BE2C (cell line): ENCODE data around the gene RELN.
"Not testable (repeated sequence)": the region's sequence is repeated elsewhere in the genome, so short reads cannot be mapped to it uniquely, and the experiment has no call there.

Source experiments
- DNase-seq: peaks from one replicate; pipeline ENCODE4 v3.0.0-alpha.2; 2020
- H3K27me3 ChIP-seq: fragments of 250-450 bp; sonication (Bioruptor Pico); 2 replicates; pipeline ENCODE4 v1.5.1; 2020; ENCODE audit warnings: mild to moderate bottlenecking
- H3K36me3 ChIP-seq: fragments of 250-450 bp; sonication (Bioruptor Pico); 2 replicates; pipeline ENCODE4 v1.5.1; 2020; ENCODE audit warnings: mild to moderate bottlenecking
- H3K4me1 ChIP-seq: fragments of 250-450 bp; sonication (Bioruptor Pico); 2 replicates; pipeline ENCODE4 v1.5.1; 2020
- H3K4me3 ChIP-seq: 2 replicates; pipeline ENCODE4 v1.5.1; 2011; ENCODE audit warnings: low read depth, low read length
- H3K9me3 ChIP-seq: fragments of 250-450 bp; sonication (Bioruptor Pico); 2 replicates; pipeline ENCODE4 v1.5.1; 2020
- TF ChIP-seq, protein P1 (sequence below): IDR thresholded peaks from 2 replicates; pipeline ENCODE4 v1.5.1; 2012; ENCODE audit warnings: mild to moderate bottlenecking, low read depth, low read length

RELN gene

GRCh38 chr7:103843689-103844480 lies 145.6 kb downstream of the RELN start:
- Histone ChIP-seq H3K27me3 (no peaks in the 10 kb centered on the region), H3K4me1 (peaks cover 3% of the 10 kb centered on the region; the same call in 1 of the 2 replicates), H3K9me3 (no peaks in the 10 kb centered on the region), H3K4me3 (no peak overlapping the region), H3K36me3 (no peaks in the 10 kb centered on the region)
- TF ChIP-seq, protein P1, sequence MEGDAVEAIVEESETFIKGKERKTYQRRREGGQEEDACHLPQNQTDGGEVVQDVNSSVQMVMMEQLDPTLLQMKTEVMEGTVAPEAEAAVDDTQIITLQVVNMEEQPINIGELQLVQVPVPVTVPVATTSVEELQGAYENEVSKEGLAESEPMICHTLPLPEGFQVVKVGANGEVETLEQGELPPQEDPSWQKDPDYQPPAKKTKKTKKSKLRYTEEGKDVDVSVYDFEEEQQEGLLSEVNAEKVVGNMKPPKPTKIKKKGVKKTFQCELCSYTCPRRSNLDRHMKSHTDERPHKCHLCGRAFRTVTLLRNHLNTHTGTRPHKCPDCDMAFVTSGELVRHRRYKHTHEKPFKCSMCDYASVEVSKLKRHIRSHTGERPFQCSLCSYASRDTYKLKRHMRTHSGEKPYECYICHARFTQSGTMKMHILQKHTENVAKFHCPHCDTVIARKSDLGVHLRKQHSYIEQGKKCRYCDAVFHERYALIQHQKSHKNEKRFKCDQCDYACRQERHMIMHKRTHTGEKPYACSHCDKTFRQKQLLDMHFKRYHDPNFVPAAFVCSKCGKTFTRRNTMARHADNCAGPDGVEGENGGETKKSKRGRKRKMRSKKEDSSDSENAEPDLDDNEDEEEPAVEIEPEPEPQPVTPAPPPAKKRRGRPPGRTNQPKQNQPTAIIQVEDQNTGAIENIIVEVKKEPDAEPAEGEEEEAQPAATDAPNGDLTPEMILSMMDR: no peak
- no peak for DNase-seq

GRCh38 chr7:103833401-103833800 lies 156.1 kb downstream of the RELN start:
- DNase-seq: no peak
- TF ChIP-seq, protein P1: no peak
- Histone ChIP-seq H3K4me3 (no peak overlapping the region), H3K27me3 (no peaks in the 10 kb centered on the region), H3K4me1 (no peaks in the 10 kb centered on the region; the same call in 1 of the 2 replicates), H3K9me3 (no peaks in the 10 kb centered on the region; the same call in 1 of the 2 replicates), H3K36me3 (peaks cover 9% of the 10 kb centered on the region)

GRCh38 chr7:103832438-103832837 lies 157.0 kb downstream of the RELN start:
- H3K4me1 ChIP-seq: no peaks in the 10 kb centered on the region; the same call in 1 of the 2 replicates
- peaks cover 9% of the 10 kb centered on the region for H3K36me3 ChIP-seq
- DNase-seq: no peak
- H3K27me3 ChIP-seq: no peaks in the 10 kb centered on the region
- H3K9me3 ChIP-seq: no peaks in the 10 kb centered on the region; the same call in 1 of the 2 replicates
- TF ChIP-seq, protein P1: no peak
- H3K4me3 ChIP-seq: no peak overlapping the region

GRCh38 chr7:103824251-103824650 lies 165.2 kb downstream of the RELN start:
- H3K27me3 ChIP-seq: no peaks in the 10 kb centered on the region
- TF ChIP-seq, protein P1: no peak
- H3K4me3 ChIP-seq: no peak overlapping the region
- H3K4me1 ChIP-seq: peaks cover 9% of the 10 kb centered on the region
- peak; percentile 10 for DNase-seq
- H3K9me3 ChIP-seq: no peaks in the 10 kb centered on the region
- peaks cover 3% of the 10 kb centered on the region; the same call in 1 of the 2 replicates for H3K36me3 ChIP-seq

GRCh38 chr7:103823084-103823483 lies 166.4 kb downstream of the RELN start:
- peaks cover 3% of the 10 kb centered on the region; the same call in 1 of the 2 replicates for H3K36me3 ChIP-seq
- no peak overlapping the region for H3K4me3 ChIP-seq
- H3K27me3 ChIP-seq: no peaks in the 10 kb centered on the region
- H3K4me1 ChIP-seq: peaks cover 9% of the 10 kb centered on the region
- TF ChIP-seq, protein P1: no peak
- no peak for DNase-seq
- no peaks in the 10 kb centered on the region for H3K9me3 ChIP-seq

DNA sequence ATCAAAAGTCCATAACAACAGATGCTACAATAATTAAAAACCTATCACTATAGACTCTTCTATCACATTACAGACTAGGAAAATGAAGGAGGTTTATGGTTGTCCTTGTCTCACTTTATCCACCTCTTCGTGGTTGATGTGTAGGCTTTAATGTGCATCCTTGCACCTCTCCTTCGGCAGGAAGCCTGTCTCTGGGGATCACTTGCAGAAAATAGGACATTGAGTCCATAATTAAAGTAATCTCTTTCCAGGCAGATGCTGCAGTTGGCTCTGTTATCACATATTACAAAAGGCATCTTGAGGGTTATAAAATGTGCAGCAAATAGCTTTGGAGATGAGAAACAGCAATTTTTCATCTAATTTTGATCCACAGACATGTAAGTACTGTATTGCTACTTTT lies 168.4 kb downstream of the RELN start:
- Histone ChIP-seq H3K4me3 (no peak overlapping the region), H3K36me3 (peaks cover 3% of the 10 kb centered on the region; the same call in 1 of the 2 replicates), H3K9me3 (no peaks in the 10 kb centered on the region), H3K27me3 (no peaks in the 10 kb centered on the region), H3K4me1 (peaks cover 14% of the 10 kb centered on the region)
- TF ChIP-seq, protein P1: no peak
- DNase-seq: peak; percentile 23

GRCh38 chr7:103815972-103816371 lies 173.5 kb downstream of the RELN start:
- not testable (repeated sequence) for H3K4me3 ChIP-seq, DNase-seq, H3K36me3 ChIP-seq, H3K27me3 ChIP-seq, H3K9me3 ChIP-seq
- H3K4me1 ChIP-seq: peaks cover 29% of the 10 kb centered on the region
